Frontal cortex (tissue), 4 donors: ENCODE results near the gene PIAS3. TPM values are rescaled to one million over a fixed set of nuclear protein-coding genes. Genes with fewer than 3 reads are reported as not detected.
A peak's percentile ranks its signal among the peaks of the same experiment; 100 is the strongest.
"Not testable (repeated sequence)": the region's sequence is repeated elsewhere in the genome, so short reads cannot be mapped to it uniquely, and the experiment has no call there.

Experiments
- DNase-seq, 2 donors: peaks; one replicate each; pipeline ENCODE4 v3.0.0; 2012; ENCODE audit warnings: low spot score in 2 of 2
- FAIRE-seq: peaks from 2 replicates; lab custom pipeline; 2012; peaks lifted over from hg19 to GRCh38; lab: Jason Lieb, UNC
- total RNA-seq: library from RNA; depleted of rRNA; stranded (reverse); fragments of >200 nt; gene quantifications from one replicate; pipeline ENCODE4 v1.2.3, GENCODE V29; 2014
- donor health status: control.
- donor health status: control.
- donor health status: control.

PIAS3 gene
- total RNA-seq, 1 donor from 2014 or later, result 6.1 TPM

GRCh38 chr1:145878724-145879123 is 19.8 kb upstream of the PIAS3 start:
- no peak for FAIRE-seq
- no peak for DNase-seq

GRCh38 chr1:145877923-145878486 is 19.1 kb upstream of the PIAS3 start:
- FAIRE-seq (no peak), DNase-seq (no peak)

- FAIRE-seq (no peak), DNase-seq (no peak)
These were observed 15.8 kb upstream of the PIAS3 start for GRCh38 chr1:145874646-145875045.

- FAIRE-seq (no peak), DNase-seq (peak in 1 of 2 donors; percentile 54)
These were observed 13.4 kb upstream of the PIAS3 start for GRCh38 chr1:145871994-145872924.

GRCh38 chr1:145868232-145868631 is 9.4 kb upstream of the PIAS3 start:
- no peak for FAIRE-seq
- DNase-seq, result no peak

- FAIRE-seq, result no peak
These were observed 4.6 kb upstream of the PIAS3 start for GRCh38 chr1:145863282-145864018.

GRCh38 chr1:145859491-145860023 is 676 bp upstream of the PIAS3 start:
- peak; percentile 87 to 91 for DNase-seq
- FAIRE-seq, result no peak

More at GRCh38 chr1:145863282-145864018, 4.6 kb upstream of the PIAS3 start:
- no peak for DNase-seq

- no peak for FAIRE-seq
- DNase-seq, result peak; percentile 54 to 56
These were observed 512 bp downstream of the PIAS3 start for GRCh38 chr1:145858238-145858900.

- DNase-seq (no peak), FAIRE-seq (no peak)
These were observed 1.7 kb downstream of the PIAS3 start for GRCh38 chr1:145857170-145857569.

GRCh38 chr1:145855426-145855948 is 3.4 kb downstream of the PIAS3 start:
- no peak for DNase-seq
- no peak for FAIRE-seq

- FAIRE-seq (no peak), DNase-seq (no peak)
These were observed 9.3 kb downstream of the PIAS3 start for GRCh38 chr1:145849356-145850160.

- FAIRE-seq, result no peak
- no peak for DNase-seq
These were observed 11.1 kb downstream of the PIAS3 start for GRCh38 chr1:145847827-145848226.

- FAIRE-seq, result no peak
These were observed 12.7 kb downstream of the PIAS3 start for GRCh38 chr1:145846201-145846612.

GRCh38 chr1:145845514-145846161 is 13.2 kb downstream of the PIAS3 start, which contains the start of gene NUDT17:
TSS of gene NUDT17 (plus strand) at chr1:145845630. CDS start at chr1:145845641, 11 bp downstream.
- no peak for FAIRE-seq

More at GRCh38 chr1:145846201-145846612, 12.7 kb downstream of the PIAS3 start:
- peak in 1 of 2 donors; percentile 50 for DNase-seq

GRCh38 chr1:145845144-145845513 is 13.8 kb downstream of the PIAS3 start:
- DNase-seq (no peak), FAIRE-seq (no peak)

More at GRCh38 chr1:145845514-145846161, 13.2 kb downstream of the PIAS3 start, which contains the start of gene NUDT17:
- DNase-seq, result peak; percentile 69 to 87

GRCh38 chr1:145843031-145843430 is 15.8 kb downstream of the PIAS3 start:
- no peak for DNase-seq
- FAIRE-seq, result no peak

GRCh38 chr1:145837656-145838055 is 21.2 kb downstream of the PIAS3 start:
- no peak for FAIRE-seq
- DNase-seq, result no peak

GRCh38 chr1:145830810-145831209 is 28.1 kb downstream of the PIAS3 start:
- FAIRE-seq, DNase-seq: not testable (repeated sequence)
